GM12874 (cell line): ENCODE results near the gene UBR7.

Experiments
- CTCF ChIP-seq: IDR thresholded peaks from 2 replicates; pipeline ENCODE4 v1.5.1; 2011; ENCODE audit warnings: low read depth, mild to moderate bottlenecking, control low read depth, low read length, moderate library complexity; ENCODE audit not compliant: insufficient read depth

The UBR7 gene

GRCh38 chr14:93240678-93241000 is 33.6 kb downstream of the UBR7 start:
- no peak for TF ChIP-seq CTCF

DNA sequence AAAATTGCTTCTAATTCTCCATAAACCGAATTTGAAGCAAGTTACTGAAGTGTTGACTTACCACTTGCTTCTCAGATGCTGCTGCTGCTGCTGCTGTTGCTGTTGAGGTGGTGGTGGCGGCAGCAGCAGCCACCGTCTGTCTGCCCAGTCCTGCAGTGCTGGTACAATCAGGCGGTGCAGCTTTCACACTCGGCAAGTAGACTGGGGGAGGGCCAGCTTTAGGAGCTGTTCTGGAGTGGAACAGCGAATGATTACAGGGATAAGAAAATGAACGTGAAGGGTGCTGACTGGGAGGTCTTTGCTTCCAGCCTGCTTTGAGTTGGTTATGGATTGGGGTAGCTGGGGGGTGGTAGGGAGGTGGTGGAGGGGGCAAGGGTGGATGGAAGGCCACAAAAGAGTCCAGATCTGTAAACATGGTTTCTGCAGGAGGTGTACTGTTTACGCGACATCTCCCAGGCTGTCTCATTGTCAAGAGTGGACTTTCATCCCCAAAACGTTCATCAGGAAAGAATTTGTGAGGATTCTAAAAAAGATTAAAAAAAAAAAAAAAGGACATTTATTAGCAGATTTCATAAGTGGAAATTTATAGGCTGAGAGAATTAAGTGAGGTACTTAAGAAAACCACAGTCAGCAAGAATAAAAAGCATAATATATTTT is 38.8 kb downstream of the UBR7 start:
- TF ChIP-seq CTCF: no peak

DNA sequence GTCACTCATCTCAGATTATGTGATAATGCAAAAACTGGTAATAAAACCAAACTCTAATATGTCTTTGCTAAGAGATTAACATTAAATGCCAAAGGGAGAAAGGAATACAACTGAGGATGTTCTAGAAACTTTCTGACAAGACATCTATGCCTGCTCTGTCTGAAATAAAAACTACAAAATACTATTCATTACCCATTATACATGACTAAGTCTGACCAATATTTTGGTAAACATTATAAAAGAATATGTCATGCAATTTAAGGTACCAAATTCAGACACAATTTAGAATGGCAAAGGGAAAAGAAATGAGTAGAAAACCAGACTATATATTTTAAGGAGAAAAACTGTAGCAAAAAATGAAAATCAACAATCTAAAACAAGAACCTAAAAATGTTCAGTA is 39.5 kb downstream of the UBR7 start:
- TF ChIP-seq CTCF: no peak

GRCh38 chr14:93249128-93249831 is 42.2 kb downstream of the UBR7 start:
- no peak for TF ChIP-seq CTCF

- no peak for TF ChIP-seq CTCF
These were observed 55.4 kb downstream of the UBR7 start for GRCh38 chr14:93262446-93262845.

- no peak for TF ChIP-seq CTCF
These were observed 56.4 kb downstream of the UBR7 start for GRCh38 chr14:93263416-93263815.

- no peak for TF ChIP-seq CTCF
These were observed 59.1 kb downstream of the UBR7 start for GRCh38 chr14:93266127-93266526.
